HEK293T (cell line): ENCODE measurements around the gene ADGRD1.

Source experiments
- ARNT ChIP-seq: fragments of 450-650 bp; IDR thresholded peaks from 2 replicates; pipeline ENCODE4 v1.6.1; 2017; ENCODE audit warnings: mild to moderate bottlenecking
- BHLHE40 ChIP-seq: fragments of 450-650 bp; IDR thresholded peaks from 2 replicates; pipeline ENCODE4 v1.6.1; 2016; ENCODE audit warnings: mild to moderate bottlenecking, moderate library complexity, borderline replicate concordance
- CTBP1 ChIP-seq: fragments of 450-650 bp; IDR thresholded peaks from 2 replicates; pipeline ENCODE4 v1.6.1; 2016; ENCODE audit warnings: borderline replicate concordance
- FOXA1 ChIP-seq: fragments of 450-650 bp; IDR thresholded peaks from 2 replicates; pipeline ENCODE4 v1.6.1; 2016; ENCODE audit warnings: mild to moderate bottlenecking
- FOXK2 ChIP-seq: fragments of 450-650 bp; IDR thresholded peaks from 2 replicates; pipeline ENCODE4 v1.6.1; 2016; ENCODE audit warnings: mild to moderate bottlenecking
- FOXM1 ChIP-seq: fragments of 450-650 bp; IDR thresholded peaks from 2 replicates; pipeline ENCODE4 v1.6.1; 2017; ENCODE audit warnings: mild to moderate bottlenecking, borderline replicate concordance
- HDGF ChIP-seq: fragments of 450-650 bp; IDR thresholded peaks from 2 replicates; pipeline ENCODE4 v1.6.1; 2017; ENCODE audit warnings: antibody characterized with exemption, borderline replicate concordance
- L3MBTL2 ChIP-seq: fragments of 450-650 bp; conservative IDR thresholded peaks from 2 replicates; pipeline ENCODE4 v1.6.1; 2016; ENCODE audit warnings: mild to moderate bottlenecking
- LEF1 ChIP-seq: fragments of 450-650 bp; IDR thresholded peaks from 2 replicates; pipeline ENCODE4 v1.6.1; 2017; ENCODE audit warnings: mild to moderate bottlenecking, borderline replicate concordance
- NFRKB ChIP-seq: fragments of 450-650 bp; IDR thresholded peaks from 2 replicates; pipeline ENCODE4 v1.6.1; 2016; ENCODE audit warnings: mild to moderate bottlenecking, moderate library complexity
- PKNOX1 ChIP-seq: fragments of 450-650 bp; IDR thresholded peaks from 2 replicates; pipeline ENCODE4 v1.6.1; 2016
- SP1 ChIP-seq: fragments of 450-650 bp; IDR thresholded peaks from 2 replicates; pipeline ENCODE4 v1.6.1; 2017
- TARDBP ChIP-seq: fragments of 450-650 bp; IDR thresholded peaks from 2 replicates; pipeline ENCODE4 v1.6.1; 2016
- ZNF384 ChIP-seq: fragments of 450-650 bp; IDR thresholded peaks from 2 replicates; pipeline ENCODE4 v1.6.1; 2016

GRCh38 chr12:131095826-131096680, 142.3 kb downstream of the ADGRD1 start:
- no peak for TF ChIP-seq ZNF384
- TF ChIP-seq CTBP1: no peak
- no peak for TF ChIP-seq TARDBP
- TF ChIP-seq FOXK2: no peak
- TF ChIP-seq SP1: no peak
- TF ChIP-seq NFRKB: no peak
- no peak for TF ChIP-seq ARNT
- TF ChIP-seq FOXM1: no peak
- no peak for TF ChIP-seq BHLHE40
- TF ChIP-seq LEF1: no peak
- no peak for TF ChIP-seq L3MBTL2
- TF ChIP-seq PKNOX1: no peak
- no peak for TF ChIP-seq HDGF
- no peak for TF ChIP-seq FOXA1
